HEK293 (cell line): ENCODE measurements around the gene ENDOV.
A peak's percentile ranks its signal among the peaks of the same experiment; 100 is the strongest.

ENCODE experiments used
- CTCF ChIA-PET: fragments of 350-600 bp; formaldehyde crosslinking; extraction: SDS; loops from one replicate; lab custom pipeline; 2021; ENCODE audit warnings: antibody characterized with exemption; lab: Yijun Ruan, JAX
- POLR2A ChIA-PET: fragments of 300-600 bp; formaldehyde crosslinking; extraction: SDS; loops from one replicate; lab custom pipeline; 2020; ENCODE audit warnings: antibody characterized with exemption, inconsistent platforms; lab: Yijun Ruan, JAX
- H3K27ac ChIP-seq: fragments of 200-500 bp; sonication (Bioruptor generic); 2 replicates; pipeline ENCODE4 v1.5.1; 2014; ENCODE audit warnings: low read depth, low read length, control low read depth, inconsistent platforms; ENCODE audit errors: extremely low read depth
- H3K36me3 ChIP-seq, 2 experiments: fragments of 200-500 bp in 1 of 2; sonication (Bioruptor generic) in 1 of 2; 1 replicate in 1 of 2; 2 replicates in 1 of 2; pipeline ENCODE4 v1.5.1; 2014 to 2017; ENCODE audit warnings: inconsistent platforms in 2 of 2, low read length in 2 of 2; ENCODE audit not compliant: control insufficient read depth in 2 of 2, insufficient read depth in 1 of 2
- H3K4me1 ChIP-seq: fragments of 200-500 bp; sonication (Bioruptor generic); 2 replicates; pipeline ENCODE4 v1.5.1; 2014; ENCODE audit warnings: mild to moderate bottlenecking, low read length, inconsistent platforms; ENCODE audit not compliant: control insufficient read depth, insufficient read depth
- H3K4me3 ChIP-seq: 2 replicates; pipeline ENCODE4 v1.5.1; 2011; ENCODE audit warnings: low read depth, mild to moderate bottlenecking, control low read depth, low read length, moderate library complexity
- H3K9me3 ChIP-seq: fragments of 200-500 bp; sonication (Bioruptor generic); 2 replicates; pipeline ENCODE4 v1.5.1; 2014; ENCODE audit warnings: low read depth, low read length, inconsistent platforms; ENCODE audit not compliant: control insufficient read depth, insufficient read depth
- GLIS1 ChIP-seq: fragments of 450-650 bp; formaldehyde crosslinking; IDR thresholded peaks from 2 replicates; pipeline ENCODE4 v1.5.1; 2016; ENCODE audit warnings: missing biosample characterization, missing genetic modification characterization
- IKZF3 ChIP-seq: fragments of 450-650 bp; IDR thresholded peaks from 2 replicates; pipeline ENCODE4 v1.5.0; 2018; ENCODE audit warnings: missing biosample characterization, mild to moderate bottlenecking, missing genetic modification characterization, moderate library complexity
- KLF10 ChIP-seq: fragments of 450-650 bp; IDR thresholded peaks from 2 replicates; pipeline ENCODE4 v1.5.1; 2018; ENCODE audit warnings: missing biosample characterization, mild to moderate bottlenecking, missing genetic modification characterization
- REST ChIP-seq: fragments of 450-650 bp; formaldehyde crosslinking; IDR thresholded peaks from 2 replicates; pipeline ENCODE4 v1.5.1; 2016; ENCODE audit warnings: missing biosample characterization, missing genetic modification characterization
- YY2 ChIP-seq: fragments of 450-650 bp; formaldehyde crosslinking; IDR thresholded peaks from 2 replicates; pipeline ENCODE4 v1.5.1; 2016; ENCODE audit warnings: missing biosample characterization, missing genetic modification characterization
- ZFHX2 ChIP-seq: fragments of 450-650 bp; formaldehyde crosslinking; conservative IDR thresholded peaks from 2 replicates; pipeline ENCODE4 v1.5.1; 2016; ENCODE audit warnings: missing biosample characterization, missing genetic modification characterization
- ZNF404 ChIP-seq: fragments of 450-650 bp; formaldehyde crosslinking; IDR thresholded peaks from 2 replicates; pipeline ENCODE4 v1.5.1; 2017; ENCODE audit warnings: missing biosample characterization, missing genetic modification characterization
- ZNF596 ChIP-seq: fragments of 450-650 bp; IDR thresholded peaks from 2 replicates; pipeline ENCODE4 v1.5.0; 2018; ENCODE audit warnings: missing biosample characterization, mild to moderate bottlenecking, missing genetic modification characterization, moderate library complexity
- ZNF624 ChIP-seq: fragments of 450-650 bp; formaldehyde crosslinking; IDR thresholded peaks from 2 replicates; pipeline ENCODE4 v1.5.1; 2017; ENCODE audit warnings: missing biosample characterization, missing genetic modification characterization
- ZNF837 ChIP-seq: fragments of 450-650 bp; formaldehyde crosslinking; IDR thresholded peaks from 2 replicates; pipeline ENCODE4 v1.5.1; 2016; ENCODE audit warnings: missing biosample characterization, missing genetic modification characterization
- TF ChIP-seq, protein P1 (sequence below): fragments of 450-650 bp; IDR thresholded peaks from 2 replicates; pipeline ENCODE4 v1.5.1; 2018; ENCODE audit warnings: missing biosample characterization, mild to moderate bottlenecking, missing genetic modification characterization
- TF ChIP-seq, protein P2 (sequence below): fragments of 450-650 bp; formaldehyde crosslinking; IDR thresholded peaks from 2 replicates; pipeline ENCODE4 v1.5.1; 2017; ENCODE audit warnings: missing biosample characterization, missing genetic modification characterization
- TF ChIP-seq, protein P3 (sequence below): fragments of 450-650 bp; formaldehyde crosslinking; optimal IDR thresholded peaks from 2 replicates; pipeline ENCODE3; 2016; ENCODE audit warnings: missing biosample characterization, mild to moderate bottlenecking, missing genetic modification characterization
- TF ChIP-seq, protein P4 (sequence below): fragments of 450-650 bp; formaldehyde crosslinking; IDR thresholded peaks from 2 replicates; pipeline ENCODE4 v1.5.1; 2016; ENCODE audit warnings: missing biosample characterization, missing genetic modification characterization

The ENDOV gene

GRCh38 chr17:80475910-80476876 is 61.2 kb downstream of the ENDOV start, which contains the start of gene NPTX1:
Gene NPTX1, minus strand, starts transcription at chr17:80476607. Its CDS starts 161 bp downstream, at chr17:80476446.
- POLR2A ChIA-PET = interaction anchor here (0.6 to 10.4 kb wide), 10 partner anchors 12 to 423 kb away, joined by 3 to 110 read pairs (median 3); partner anchors contain the start of gene RPTOR

More at GRCh38 chr17:80475910-80476876, 61.2 kb downstream of the ENDOV start, which contains the start of gene NPTX1:
- peaks cover 7% of the 10 kb centered on the region for H3K4me1 ChIP-seq
- 0 out of 2 replicates have a peak, but pooled peaks have one; percentile 34 for TF ChIP-seq IKZF3
- TF ChIP-seq, protein P1, sequence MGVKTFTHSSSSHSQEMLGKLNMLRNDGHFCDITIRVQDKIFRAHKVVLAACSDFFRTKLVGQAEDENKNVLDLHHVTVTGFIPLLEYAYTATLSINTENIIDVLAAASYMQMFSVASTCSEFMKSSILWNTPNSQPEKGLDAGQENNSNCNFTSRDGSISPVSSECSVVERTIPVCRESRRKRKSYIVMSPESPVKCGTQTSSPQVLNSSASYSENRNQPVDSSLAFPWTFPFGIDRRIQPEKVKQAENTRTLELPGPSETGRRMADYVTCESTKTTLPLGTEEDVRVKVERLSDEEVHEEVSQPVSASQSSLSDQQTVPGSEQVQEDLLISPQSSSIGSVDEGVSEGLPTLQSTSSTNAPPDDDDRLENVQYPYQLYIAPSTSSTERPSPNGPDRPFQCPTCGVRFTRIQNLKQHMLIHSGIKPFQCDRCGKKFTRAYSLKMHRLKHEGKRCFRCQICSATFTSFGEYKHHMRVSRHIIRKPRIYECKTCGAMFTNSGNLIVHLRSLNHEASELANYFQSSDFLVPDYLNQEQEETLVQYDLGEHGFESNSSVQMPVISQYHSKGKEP (tag by site-specific recombination) = 0 out of 2 replicates have a peak, but pooled peaks have one; percentile 40
- TF ChIP-seq, protein P2, sequence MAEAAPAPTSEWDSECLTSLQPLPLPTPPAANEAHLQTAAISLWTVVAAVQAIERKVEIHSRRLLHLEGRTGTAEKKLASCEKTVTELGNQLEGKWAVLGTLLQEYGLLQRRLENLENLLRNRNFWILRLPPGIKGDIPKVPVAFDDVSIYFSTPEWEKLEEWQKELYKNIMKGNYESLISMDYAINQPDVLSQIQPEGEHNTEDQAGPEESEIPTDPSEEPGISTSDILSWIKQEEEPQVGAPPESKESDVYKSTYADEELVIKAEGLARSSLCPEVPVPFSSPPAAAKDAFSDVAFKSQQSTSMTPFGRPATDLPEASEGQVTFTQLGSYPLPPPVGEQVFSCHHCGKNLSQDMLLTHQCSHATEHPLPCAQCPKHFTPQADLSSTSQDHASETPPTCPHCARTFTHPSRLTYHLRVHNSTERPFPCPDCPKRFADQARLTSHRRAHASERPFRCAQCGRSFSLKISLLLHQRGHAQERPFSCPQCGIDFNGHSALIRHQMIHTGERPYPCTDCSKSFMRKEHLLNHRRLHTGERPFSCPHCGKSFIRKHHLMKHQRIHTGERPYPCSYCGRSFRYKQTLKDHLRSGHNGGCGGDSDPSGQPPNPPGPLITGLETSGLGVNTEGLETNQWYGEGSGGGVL = peak; percentile 50; the same call in 1 of the 2 replicates
- TF ChIP-seq ZNF837 (tag by site-specific recombination) = no peak
- TF ChIP-seq ZFHX2 (tag by site-specific recombination) = peak; percentile 36; the same call in 1 of the 2 replicates
- TF ChIP-seq KLF10 = peak; percentile 35; the same call in 1 of the 2 replicates
- TF ChIP-seq YY2 (tag by site-specific recombination) = 0 out of 2 replicates have a peak, but pooled peaks have one; percentile 11
- TF ChIP-seq GLIS1 = peak; percentile 76; the same call in 1 of the 2 replicates
- TF ChIP-seq, protein P3, sequence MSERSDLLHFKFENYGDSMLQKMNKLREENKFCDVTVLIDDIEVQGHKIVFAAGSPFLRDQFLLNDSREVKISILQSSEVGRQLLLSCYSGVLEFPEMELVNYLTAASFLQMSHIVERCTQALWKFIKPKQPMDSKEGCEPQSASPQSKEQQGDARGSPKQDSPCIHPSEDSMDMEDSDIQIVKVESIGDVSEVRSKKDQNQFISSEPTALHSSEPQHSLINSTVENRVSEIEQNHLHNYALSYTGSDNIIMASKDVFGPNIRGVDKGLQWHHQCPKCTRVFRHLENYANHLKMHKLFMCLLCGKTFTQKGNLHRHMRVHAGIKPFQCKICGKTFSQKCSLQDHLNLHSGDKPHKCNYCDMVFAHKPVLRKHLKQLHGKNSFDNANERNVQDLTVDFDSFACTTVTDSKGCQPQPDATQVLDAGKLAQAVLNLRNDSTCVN = peak; percentile 75
- TF ChIP-seq ZNF624 (tag by site-specific recombination) = no peak
- TF ChIP-seq, protein P4, sequence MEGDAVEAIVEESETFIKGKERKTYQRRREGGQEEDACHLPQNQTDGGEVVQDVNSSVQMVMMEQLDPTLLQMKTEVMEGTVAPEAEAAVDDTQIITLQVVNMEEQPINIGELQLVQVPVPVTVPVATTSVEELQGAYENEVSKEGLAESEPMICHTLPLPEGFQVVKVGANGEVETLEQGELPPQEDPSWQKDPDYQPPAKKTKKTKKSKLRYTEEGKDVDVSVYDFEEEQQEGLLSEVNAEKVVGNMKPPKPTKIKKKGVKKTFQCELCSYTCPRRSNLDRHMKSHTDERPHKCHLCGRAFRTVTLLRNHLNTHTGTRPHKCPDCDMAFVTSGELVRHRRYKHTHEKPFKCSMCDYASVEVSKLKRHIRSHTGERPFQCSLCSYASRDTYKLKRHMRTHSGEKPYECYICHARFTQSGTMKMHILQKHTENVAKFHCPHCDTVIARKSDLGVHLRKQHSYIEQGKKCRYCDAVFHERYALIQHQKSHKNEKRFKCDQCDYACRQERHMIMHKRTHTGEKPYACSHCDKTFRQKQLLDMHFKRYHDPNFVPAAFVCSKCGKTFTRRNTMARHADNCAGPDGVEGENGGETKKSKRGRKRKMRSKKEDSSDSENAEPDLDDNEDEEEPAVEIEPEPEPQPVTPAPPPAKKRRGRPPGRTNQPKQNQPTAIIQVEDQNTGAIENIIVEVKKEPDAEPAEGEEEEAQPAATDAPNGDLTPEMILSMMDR = peak; percentile 56
- TF ChIP-seq REST (tag by site-specific recombination) = no peak
- TF ChIP-seq ZNF596 (tag by site-specific recombination) = peak; percentile 53
- TF ChIP-seq ZNF404 (tag by site-specific recombination) = no peak
- no peaks in the 10 kb centered on the region for H3K9me3 ChIP-seq
- peak within 1 kb of the TSS; percentile 49 for H3K4me3 ChIP-seq
- H3K27ac ChIP-seq = peak within 1 kb of the TSS; percentile 86; the same call in 1 of the 2 replicates
- CTCF ChIA-PET = interaction anchor here (0.6 to 4.6 kb wide), 13 partner anchors 17 to 423 kb away, joined by 3 to 28 read pairs (median 4); no protein-coding TSS in a partner anchor
- peaks cover 0 to 29% of the 10 kb centered on the region in 2 experiments; a peak in 2 of 3 replicates for H3K36me3 ChIP-seq
